Midbrain (tissue), 1 donor: Measurements from ENCODE around the gene TNFRSF18.
"Not testable (repeated sequence)": the region's sequence is repeated elsewhere in the genome, so short reads cannot be mapped to it uniquely, and the experiment has no call there.

Source experiments
- DNase-seq: peaks from one replicate; lab custom pipeline; 2025; lab: John Stamatoyannopoulos, UW

TNFRSF18 gene

DNA sequence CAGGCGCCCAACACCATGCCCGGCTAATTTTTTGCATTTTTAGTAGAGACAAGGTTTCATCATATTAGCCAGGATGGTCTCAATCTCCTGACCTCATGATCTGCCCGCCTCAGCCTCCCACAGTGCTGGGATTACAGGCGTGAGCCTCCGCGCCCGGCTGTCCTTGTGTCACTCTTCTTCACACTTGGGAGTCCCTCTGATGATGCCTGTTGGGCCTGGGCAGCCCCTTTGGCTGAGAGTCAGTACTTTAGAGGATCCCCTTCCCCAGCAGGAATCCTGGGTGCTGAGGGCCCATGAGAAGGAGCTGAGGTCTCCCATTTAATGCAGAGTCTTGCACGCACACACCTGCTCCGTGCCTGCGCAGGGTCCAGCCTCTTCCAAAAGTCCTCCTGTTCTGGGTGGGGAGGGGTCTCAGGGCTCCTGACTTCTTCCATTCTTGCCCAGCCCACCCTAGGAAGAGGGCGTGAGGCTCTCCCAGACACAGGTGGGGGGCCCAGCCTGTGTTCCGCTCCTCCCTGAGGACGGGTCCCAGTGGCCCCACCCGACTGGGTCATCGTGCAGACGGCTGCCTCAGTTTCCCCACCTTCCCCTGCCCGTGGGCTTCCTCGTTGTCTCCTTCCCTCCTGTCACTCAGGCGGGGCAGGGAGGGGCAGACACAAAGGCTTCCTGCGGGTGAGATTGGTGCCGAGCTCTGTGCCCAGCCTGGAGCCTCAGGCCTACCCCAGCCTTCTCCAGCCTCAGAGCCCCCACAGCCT is 28.8 kb downstream of the TNFRSF18 start:
- DNase-seq = no peak

DNA sequence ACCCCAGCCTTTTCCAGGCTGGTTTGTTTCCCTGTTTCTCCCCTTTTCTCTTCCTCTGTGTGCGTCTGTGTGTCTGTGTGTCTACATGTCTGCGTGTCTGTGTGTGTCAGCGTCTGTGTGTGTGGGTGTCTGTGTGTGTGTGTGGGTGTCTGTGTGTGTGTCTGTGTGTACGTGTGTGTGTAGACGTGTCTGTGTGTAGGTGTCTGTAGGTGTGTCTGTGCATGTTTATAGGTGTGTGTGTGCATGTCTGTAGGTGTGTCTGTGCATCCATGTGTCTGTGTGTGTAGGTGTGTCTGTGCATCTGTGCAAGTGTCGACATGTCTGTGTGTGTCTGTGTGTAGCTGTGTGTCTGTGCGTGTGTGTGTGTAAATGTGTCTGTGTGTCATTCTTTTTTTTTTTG is 29.5 kb downstream of the TNFRSF18 start:
- DNase-seq = no peak

DNA sequence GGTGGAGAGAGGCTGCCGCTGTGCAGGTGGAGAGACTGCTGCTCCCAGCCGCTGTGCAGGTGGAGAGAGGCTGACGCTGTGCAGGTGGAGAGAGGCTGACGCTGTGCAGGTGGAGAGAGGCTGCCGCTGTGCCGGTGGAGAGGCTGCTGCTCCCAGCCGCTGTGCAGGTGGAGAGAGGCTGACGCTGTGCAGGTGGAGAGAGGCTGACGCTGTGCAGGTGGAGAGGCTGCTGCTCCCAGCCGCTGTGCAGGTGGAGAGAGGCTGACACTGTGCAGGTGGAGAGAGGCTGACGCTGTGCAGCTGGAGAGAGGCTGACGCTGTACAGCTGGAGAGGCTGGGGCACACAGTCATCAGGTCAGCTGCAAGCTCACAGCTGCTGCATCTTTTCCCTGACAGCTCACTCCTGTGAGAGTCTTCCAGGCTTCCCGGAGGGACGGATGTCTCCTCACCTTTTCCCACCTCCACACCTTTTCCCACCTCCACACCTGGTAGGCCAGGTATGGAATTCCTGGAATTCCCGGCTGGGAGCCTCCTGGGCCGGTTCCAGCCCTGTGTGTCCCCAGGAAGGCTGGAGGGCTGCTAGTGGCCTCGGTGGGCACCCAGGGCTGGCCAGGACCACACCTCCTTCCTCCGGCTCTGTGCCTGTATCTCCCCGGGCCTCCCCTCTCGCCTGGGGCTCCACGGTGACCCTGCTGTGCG is 30.2 kb downstream of the TNFRSF18 start:
- not testable (repeated sequence) for DNase-seq

DNA sequence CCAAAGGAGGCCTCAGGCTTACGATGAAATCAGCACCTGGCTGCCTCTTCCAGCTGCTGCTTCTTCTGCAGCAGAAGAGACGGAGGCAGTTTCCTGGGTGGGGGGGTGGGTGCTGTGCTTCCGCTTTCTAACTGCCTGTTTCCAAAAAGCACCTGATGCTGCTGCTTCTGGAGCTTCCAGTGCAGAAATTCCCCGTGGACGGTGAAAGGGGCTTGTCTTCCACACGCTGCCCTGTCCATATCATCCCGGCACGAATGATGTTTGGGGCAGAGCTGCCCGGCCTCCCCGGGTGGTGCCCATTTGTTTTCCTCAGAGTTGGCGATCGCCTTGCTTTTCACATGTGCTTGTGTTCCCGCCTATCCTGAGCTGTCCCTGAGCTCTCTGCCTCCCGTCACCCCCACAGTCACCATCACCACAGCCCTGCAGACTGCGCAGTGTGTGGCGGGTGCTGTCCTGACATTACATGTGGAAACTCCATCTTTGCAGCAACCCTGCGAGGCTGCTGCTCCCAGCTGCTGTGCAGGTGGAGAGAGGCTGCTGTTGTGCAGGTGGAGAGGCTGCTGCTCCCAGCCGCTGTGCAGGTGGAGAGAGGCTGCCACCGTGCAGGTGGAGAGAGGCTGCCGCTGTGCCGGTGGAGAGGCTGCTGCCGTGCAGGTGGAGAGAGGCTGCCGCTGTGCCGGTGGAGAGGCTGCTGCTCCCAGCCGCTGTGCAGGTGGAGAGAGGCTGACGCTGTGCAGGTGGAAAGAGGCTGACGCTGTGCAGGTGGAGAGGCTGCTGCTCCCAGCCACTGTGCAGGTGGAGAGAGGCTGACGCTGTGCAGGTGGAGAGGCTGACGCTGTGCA is 30.9 kb downstream of the TNFRSF18 start:
- no peak for DNase-seq

DNA sequence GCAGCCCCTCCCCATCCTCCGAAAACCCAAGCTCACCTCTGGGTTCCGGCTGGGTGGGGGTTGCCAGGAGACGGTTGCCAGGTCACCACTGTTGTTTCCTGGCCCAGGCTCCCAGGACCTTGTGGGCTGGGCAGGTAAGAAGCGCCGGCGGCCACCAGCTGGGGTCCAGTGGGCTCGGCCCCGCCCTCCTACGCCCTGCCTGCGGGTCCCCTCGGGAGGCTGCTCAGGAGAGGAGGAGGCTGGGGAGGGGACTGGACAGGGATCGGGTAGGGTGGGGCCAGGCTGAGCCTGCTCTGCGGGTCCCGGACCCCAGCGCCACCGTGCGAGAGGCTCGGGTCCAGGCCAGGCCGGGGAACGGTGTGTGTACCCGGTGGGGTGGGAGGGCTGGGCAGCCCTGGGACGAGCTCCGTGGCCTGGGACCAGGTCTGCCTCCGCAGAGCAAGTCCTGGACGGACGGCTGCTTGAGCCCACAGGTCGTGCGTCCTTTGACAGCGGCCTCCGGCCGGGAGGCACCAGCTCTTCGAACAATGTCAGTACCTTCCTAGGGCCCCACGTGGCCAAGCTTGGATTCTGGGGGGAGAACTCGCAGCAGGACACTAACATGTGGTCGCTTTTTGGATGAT is 32.5 kb downstream of the TNFRSF18 start, which contains the start of gene TTLL10:
TSS of gene TTLL10 (plus strand) at position 88 of the 623 bp plus-strand sequence. CDS start 5,336 bp downstream, outside the sequence.
- no peak for DNase-seq

DNA sequence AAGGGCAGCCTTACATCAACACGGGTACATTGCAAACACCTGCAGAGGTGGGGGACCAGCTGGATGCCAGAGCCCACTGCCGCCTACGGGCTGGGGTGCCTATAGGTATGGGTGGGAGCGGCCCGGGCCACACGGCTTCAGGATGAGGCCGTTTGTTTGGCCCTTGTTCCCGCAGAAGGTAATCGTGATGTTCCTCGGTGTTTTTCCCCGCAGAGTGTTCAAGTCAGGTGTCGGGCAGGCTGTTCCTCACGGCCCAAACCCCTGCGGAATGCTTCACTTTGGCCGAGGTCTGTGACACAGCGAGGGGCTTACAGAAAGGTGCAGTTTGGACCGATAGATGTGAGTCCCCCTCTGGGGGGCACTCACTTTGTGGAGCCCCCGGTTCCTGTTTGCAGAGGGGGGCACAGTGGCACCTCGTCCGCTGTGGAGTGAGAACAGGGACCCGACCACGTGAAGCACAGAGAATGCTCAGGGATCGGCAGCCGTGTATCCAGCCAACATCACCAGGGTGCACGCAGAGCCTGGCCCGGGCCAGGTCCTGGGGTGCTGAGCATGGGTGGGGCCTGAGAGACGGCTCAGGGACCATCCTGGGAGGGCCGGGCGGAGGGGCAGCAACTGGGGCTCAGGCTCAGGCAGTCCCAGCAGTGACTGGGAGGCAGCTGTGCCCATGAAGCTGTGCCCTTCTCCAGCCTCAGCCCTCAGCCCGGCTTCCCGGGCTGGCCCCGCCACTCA is 33.2 kb downstream of the TNFRSF18 start:
- DNase-seq = no peak

DNA sequence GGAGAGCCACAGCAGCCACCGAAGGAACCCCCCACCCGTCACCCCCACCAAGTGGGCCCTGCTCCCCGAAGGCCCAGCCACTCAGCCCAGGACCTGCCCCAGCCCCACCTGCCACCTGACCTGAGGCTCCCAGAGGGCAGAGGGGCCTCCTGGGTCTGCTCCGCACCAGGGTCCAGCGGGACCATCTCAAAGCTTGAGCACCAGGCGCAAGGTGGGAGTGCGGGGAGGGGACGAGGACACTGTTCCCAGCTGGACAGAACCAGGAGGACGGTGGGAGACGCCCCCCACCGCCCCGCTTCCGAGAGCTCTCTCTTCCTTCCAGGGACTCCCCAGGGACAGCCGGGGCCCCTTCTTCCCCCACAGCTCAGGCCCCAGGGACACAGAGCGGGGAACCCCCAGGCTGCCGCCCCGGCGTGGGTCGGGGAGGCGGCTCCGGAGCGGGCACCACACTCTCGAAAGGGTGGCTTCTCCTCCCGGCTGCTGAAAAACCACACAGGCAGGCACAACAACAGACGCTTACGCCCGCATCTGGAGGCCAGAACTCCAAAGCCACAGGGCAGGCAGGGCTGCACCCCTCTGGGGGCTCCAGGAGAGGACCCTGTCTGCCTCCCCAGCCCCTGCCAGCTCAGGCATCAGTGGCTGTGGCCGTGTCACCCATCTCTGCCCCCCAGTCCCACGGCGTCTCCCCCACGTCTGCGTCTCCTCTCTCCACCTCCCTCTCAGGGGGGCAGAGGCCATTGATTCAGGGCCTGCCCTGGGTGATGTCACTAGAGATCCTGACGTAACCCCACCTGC is 34.6 kb downstream of the TNFRSF18 start:
- no peak for DNase-seq

DNA sequence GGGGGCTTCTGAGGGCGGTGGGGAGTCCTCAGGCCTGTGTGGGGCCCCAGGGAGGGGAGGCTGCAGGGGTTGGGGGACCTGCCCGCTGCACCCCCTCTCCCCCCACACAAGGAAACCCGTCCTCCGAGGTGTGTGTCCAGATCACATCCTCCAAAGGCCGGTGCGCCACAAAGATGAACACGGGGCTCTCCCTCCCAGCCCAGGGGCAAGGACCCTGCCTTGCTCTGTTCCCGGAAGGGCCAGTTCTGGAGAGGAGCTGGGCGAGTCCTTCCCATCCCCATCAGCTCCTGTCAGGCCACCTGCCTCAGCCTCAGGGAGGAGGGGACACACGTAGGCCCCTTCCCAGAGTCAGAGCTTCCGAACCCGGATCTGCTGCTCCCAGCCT is 35.2 kb downstream of the TNFRSF18 start:
- DNase-seq = no peak

DNA sequence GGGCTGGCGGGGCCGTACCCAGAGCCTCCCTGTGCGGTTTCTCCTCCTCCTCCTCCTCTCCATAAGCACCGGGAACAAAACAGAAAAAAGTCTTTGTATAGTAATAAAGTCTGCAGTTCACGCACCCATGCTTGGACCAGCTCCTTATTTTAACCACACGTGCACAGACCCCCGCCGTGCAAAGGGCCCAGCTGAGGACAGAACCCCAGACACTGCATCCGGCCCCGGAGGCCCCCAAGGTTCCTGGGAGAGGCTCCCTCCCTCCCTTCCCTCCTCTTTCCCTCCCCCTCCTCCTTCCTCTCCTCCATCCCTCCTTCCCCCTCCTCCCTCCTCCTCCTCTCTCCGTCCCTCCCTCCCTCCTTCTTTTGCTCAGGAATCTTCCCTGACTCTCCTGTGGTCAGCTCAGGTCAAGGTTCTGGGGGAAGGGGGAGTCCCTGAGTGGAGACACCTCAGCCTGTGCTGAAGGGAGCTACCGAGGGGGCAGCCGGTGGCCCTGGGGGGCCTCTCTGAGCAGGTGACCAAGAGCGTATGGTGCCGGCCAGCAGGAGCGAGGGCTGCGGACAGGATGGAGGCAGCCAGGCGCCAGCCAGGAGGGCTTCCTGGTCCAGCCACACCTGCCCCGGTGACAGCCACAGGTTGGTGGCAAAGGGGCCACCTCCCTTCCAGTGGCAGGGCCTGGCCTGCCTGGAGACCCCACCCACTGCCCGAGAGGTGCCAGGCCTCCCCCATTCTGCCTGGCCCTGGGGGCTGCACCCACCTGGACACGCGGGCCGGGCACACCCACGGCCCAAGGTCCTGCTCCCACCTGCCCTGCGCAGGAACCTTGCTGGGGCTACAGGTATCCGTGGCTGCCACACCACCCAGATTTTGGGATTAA is 35.9 kb downstream of the TNFRSF18 start:
- no peak for DNase-seq

DNA sequence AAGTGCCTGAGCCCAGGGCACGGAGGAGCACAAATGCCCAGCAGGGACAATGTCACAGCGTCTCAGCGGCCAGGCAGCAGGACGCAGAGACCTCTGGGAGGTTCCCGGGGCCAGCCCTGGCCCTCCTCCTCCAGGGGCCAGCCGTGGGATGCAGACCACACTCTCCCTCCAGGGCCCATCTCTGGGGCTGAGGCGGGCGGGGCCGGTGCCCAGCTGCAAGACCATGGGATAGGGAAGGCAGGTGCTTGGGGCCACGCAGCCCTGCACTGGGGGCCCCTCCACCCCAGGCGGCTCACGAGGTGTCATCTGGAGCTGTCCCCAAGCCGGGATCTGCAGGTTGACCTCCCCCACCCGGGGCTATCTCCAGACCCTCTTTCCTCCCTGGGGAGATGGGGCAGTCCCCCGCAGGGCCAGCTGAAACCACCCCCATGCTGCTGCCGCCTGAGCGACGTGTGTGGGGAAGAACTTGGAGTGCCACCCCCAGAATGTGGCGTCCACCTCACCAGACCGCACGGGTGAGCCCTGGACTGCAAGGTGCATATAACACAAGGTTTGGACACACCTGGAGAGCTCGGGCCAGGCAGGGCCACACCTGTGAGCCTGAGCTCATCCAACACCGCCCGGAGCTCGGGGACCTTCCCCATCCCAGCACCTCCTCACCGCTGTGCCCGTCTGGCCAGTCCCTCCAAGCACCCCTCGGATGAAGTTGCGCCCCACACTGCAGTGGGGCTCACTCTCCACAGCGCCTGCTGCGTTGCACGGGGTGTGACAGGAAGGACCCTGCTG is 36.8 kb downstream of the TNFRSF18 start:
- DNase-seq = no peak

DNA sequence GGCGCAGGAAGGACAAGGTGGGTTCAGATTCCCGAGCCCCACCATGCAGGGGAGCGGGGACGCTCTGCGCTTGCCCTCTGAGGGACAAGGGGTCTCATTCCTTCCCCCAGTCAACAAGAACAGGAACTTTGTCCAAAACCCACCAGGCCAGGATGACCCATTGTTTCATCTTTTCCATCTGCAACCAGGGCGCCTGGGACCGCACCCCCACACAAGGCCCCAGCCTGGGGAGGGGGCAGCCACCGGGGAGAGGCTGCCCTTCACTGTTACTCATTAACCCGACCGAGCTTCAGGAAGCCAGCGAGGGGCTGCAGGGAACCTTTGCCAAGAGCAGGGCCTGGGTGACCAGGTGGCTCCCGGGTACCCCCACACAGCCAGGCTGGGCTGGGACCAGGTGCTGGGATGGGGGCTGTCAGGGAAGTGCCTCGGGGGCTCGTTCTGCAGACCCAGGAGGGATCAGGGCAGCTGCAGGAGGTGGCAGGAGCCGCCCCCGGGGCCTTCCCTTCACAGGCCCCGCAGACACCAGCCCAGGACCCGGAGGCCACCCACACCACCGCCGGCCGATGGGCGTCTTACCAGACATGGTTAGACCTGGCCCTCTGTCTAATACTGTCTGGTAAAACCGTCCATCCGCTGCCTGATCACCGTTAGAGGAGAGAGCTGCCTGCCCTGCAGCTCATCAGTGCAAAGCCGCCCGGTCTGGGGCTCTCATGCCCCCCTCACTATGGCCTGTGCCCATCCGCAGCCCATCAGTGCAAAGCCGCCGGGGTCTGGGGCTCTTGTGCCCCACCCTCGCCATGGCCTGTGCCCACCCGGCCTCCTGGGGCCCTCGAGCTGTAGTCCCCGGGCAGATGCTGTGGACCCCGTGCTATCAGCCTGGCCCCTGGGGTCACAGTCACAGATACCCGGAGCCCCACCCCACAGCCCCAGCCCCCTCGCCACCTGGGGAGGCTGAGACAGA is 37.7 kb downstream of the TNFRSF18 start:
- DNase-seq = no peak

DNA sequence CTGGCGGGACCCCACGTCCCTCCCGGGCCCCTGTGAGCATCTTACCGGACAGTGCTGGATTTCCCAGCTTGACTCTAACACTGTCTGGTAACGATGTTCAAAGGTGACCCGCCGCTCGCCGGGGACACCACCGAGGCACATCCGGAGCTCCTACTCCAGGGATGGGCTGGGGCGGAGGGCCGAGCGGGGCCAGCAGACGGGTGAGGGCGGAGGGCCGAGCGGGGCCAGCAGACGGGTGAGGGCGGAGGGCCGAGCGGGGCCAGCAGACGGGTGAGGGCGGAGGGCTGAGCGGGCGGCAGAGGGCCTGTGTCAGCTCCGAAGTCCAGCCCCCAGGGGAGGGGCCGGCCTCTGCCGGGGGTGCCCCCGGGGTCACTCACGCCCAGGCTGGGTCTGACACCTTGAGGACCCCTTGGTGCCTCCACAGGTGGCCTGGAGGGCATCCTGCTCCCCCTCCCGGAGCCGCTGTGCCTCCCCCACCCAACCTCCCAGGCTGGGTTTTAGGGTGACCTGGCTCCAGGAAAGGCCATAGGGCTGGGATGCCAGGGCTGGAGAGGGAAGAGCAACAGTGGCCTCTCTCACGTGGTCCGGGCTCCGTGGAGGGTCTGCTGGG is 38.4 kb downstream of the TNFRSF18 start:
- DNase-seq = no peak

DNA sequence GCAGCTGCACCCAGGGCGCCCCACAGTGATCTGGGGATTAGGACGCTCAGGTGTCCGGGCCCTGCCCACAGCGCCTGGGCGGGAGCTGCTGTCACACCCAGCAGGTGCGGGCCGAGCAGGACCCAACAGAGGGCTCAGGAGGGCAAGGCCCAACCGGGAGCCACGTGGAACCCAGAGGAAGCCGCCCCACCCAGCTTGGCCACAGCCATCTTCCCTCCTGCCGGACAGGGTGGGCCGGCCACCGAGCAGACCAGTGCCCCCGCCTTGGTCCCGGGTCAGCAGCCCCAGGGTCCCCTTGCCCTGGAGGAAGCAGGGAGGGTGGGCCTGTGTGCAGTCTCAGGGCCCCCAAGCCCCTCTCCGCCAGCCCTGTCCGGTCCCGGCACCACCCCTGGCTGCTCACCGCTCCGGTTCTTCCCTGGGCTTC is 39.0 kb downstream of the TNFRSF18 start:
- no peak for DNase-seq

DNA sequence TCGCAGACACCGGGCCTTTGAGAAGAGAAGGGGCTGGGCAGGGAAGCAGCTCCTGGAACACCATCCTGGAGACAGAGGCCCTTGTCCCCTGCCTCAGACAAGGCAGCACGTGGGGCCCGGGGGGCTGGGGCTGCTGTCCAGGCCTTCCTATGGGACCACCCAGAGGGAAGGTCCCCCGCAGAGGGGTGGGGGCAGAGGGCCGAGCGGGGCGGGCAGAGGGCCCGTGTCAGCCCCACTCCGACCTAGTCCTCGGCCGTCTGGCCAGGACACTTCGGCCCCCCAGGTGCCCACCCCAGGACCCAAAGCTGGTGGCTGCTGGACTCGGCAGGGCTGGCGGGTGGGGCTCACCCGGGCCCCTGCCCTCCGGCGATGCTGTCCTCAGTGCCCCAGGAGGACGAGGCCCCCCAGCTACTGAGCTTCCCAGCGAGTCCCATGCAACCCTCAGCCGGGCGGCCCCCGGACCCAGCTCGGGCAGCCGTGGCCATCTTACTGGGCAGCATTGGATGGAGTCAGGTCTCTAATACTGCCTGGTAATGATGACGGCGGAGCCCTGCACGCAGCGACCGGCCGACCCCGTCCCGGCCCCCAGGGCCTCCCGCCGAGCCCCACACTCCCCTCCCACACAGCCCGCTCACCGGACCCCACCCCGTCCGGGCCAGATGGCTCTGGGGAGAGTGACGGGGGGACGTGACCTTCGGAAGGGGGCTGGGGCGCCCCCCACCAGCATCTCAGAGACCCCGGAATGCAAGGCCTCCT is 39.6 kb downstream of the TNFRSF18 start:
- DNase-seq = no peak

DNA sequence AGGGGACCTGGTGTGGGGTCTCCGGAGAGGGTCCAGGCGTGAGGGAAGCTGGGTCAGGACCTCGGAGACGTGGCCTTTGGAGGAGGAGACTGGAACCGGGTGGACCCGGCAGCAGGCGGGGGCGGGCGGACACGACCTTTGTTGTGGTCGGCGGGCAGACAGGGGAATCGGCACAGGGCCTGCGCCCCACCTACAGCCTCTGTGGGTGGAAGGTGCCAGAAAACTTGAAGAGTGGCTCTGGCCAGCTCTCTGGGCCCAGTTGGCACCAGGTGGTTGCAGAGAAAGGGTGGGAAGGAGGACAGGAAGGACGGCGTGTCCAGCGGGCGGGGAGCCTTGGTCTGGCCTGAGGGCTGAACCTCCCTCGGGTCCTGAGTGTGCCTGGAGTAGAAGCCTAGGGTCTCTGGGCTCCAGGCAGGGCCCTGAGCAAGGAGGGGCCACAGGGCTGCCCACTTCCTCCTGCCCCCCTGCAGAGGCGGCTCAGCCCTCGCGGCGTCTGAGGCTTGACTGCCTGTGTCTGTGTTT is 40.4 kb downstream of the TNFRSF18 start:
- no peak for DNase-seq

DNA sequence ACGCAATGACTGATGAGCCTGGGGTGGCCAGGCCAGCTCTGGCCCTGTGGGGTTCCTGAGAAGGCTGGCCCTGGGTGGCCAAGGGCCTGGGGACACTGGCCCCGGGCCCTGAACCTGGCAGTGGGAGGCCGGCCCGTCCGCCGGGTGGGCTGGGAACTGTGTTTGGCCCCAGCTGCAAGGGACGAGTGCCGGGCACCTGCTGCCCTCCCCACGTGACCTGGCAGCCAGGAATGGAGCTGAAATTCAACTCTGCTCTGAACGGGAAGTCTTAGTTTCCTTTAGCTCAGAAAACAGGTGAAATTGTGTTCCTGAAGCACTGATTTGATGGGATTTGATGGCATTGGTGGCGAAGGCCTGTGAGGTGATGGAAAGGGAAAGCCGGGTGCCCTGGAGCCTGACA is 40.9 kb downstream of the TNFRSF18 start:
- no peak for DNase-seq
